AG04449 (cell line): Measurements from ENCODE around the gene ENDOU.

Experiments
- CTCF ChIA-PET: fragments of 350-600 bp; formaldehyde crosslinking; extraction: SDS; loops from one replicate; lab custom pipeline; 2021; ENCODE audit warnings: antibody characterized with exemption; lab: Yijun Ruan, JAX
- POLR2A ChIA-PET: fragments of 400-600, 350-600 bp; formaldehyde crosslinking; extraction: SDS; loops from one replicate; lab custom pipeline; 2020; ENCODE audit warnings: antibody characterized with exemption, inconsistent platforms; lab: Yijun Ruan, JAX
- DNase-seq: peaks from one replicate; pipeline ENCODE4 v3.0.0-alpha.2; 2010; ENCODE audit warnings: low read depth, low spot score
- H3K4me3 ChIP-seq: 2 replicates; pipeline ENCODE4 v1.5.1; 2011; ENCODE audit warnings: low read depth, mild to moderate bottlenecking, control low read depth, low read length
- CTCF ChIP-seq: IDR thresholded peaks from one replicate; pipeline ENCODE4 v1.5.1; 2011; ENCODE audit warnings: mild to moderate bottlenecking, moderate library complexity, low read length, control low read depth, inconsistent platforms; ENCODE audit not compliant: insufficient read depth; ENCODE audit errors: missing control alignments

The ENDOU gene

GRCh38 chr12:47707355-47707754, 17.9 kb downstream of the ENDOU start:
- POLR2A ChIA-PET = no interaction called here
- CTCF ChIA-PET = interaction anchor here (1.0 to 12.8 kb wide), 10 partner anchors 9 to 636 kb away, joined by 3 to 247 read pairs (median 10); partner anchors contain the start of gene ENDOU
- no peak overlapping the region for H3K4me3 ChIP-seq
- no peak for DNase-seq
- TF ChIP-seq CTCF = no peak

GRCh38 chr12:47705566-47706425, 19.5 kb downstream of the ENDOU start, which contains the start of gene RPAP3:
Gene RPAP3 (minus strand): TSS chr12:47706030. CDS start chr12:47702840, 3,190 bp downstream.
- TF ChIP-seq CTCF = peak; percentile 81
- H3K4me3 ChIP-seq = peak within 1 kb of the TSS; percentile 86
- ChIA-PET CTCF (interaction anchor here (0.8 to 5.6 kb wide), 19 partner anchors 10 to 241 kb away, joined by 3 to 72 read pairs (median 4); no protein-coding TSS in a partner anchor), POLR2A (interaction anchor here (0.7 to 1.0 kb wide), 3 partner anchors 64 to 181 kb away, joined by 3 read pairs; no protein-coding TSS in a partner anchor)
- DNase-seq = no peak

GRCh38 chr12:47705229-47705565, 20.1 kb downstream of the ENDOU start:
- DNase-seq = no peak
- POLR2A ChIA-PET = no interaction called here
- peak overlapping the region; percentile 86 for H3K4me3 ChIP-seq
- no peak for TF ChIP-seq CTCF
- CTCF ChIA-PET = interaction anchor here (0.7 to 5.6 kb wide), 19 partner anchors 9 to 673 kb away, joined by 3 to 72 read pairs (median 4); no protein-coding TSS in a partner anchor

- TF ChIP-seq CTCF = no peak
- ChIA-PET CTCF (interaction anchor here (0.7 to 5.6 kb wide), 19 partner anchors 8 to 672 kb away, joined by 3 to 72 read pairs (median 4); no protein-coding TSS in a partner anchor), POLR2A (no interaction called here)
- DNase-seq = no peak
- peak overlapping the region; percentile 86 for H3K4me3 ChIP-seq
Measured at GRCh38 chr12:47704719-47705118, 20.6 kb downstream of the ENDOU start.

- ChIA-PET POLR2A (interaction anchor here (0.7 kb wide), 1 partner anchor 13 kb away, joined by 3 read pairs; no protein-coding TSS in a partner anchor), CTCF (no interaction called here)
- no peak overlapping the region for H3K4me3 ChIP-seq
- no peak for DNase-seq
- no peak for TF ChIP-seq CTCF
Measured at GRCh38 chr12:47700263-47700662, 25.0 kb downstream of the ENDOU start.

- H3K4me3 ChIP-seq = no peak overlapping the region
- no peak for DNase-seq
- POLR2A ChIA-PET = no interaction called here
- TF ChIP-seq CTCF = no peak
- CTCF ChIA-PET = interaction anchor here (1.2 to 2.2 kb wide), 3 partner anchors 47 to 666 kb away, joined by 3 to 6 read pairs (median 4); no protein-coding TSS in a partner anchor
Measured at GRCh38 chr12:47698631-47699030, 26.7 kb downstream of the ENDOU start.
